GM23248 (cell line): ENCODE measurements around the gene EGFR. TPM values are rescaled to one million over a fixed set of nuclear protein-coding genes. Genes with fewer than 3 reads are reported as not detected.

ENCODE experiments used
- DNase-seq: peaks from one replicate; pipeline ENCODE4 v3.0.0-alpha.2; 2015
- H2AFZ ChIP-seq: fragments of 200-600 bp; sonication (generic); 2 replicates; pipeline ENCODE4 v1.6.1; 2016; ENCODE audit warnings: antibody characterized with exemption
- H3F3A ChIP-seq: fragments of 200-600 bp; sonication (generic); 2 replicates; pipeline ENCODE4 v1.6.1; 2016; ENCODE audit warnings: mild to moderate bottlenecking, antibody characterized with exemption, mixed run types; ENCODE audit not compliant: insufficient read depth
- H3K27ac ChIP-seq: fragments of 200-600 bp; sonication (generic); 2 replicates; pipeline ENCODE4 v1.5.1; 2016; ENCODE audit warnings: mild to moderate bottlenecking
- H3K27me3 ChIP-seq: fragments of 200-600 bp; sonication (generic); replicated peaks from 2 replicates; pipeline ENCODE4 v1.6.1; 2016; ENCODE audit warnings: mild to moderate bottlenecking; ENCODE audit not compliant: insufficient read depth
- H3K36me3 ChIP-seq: fragments of 200-600 bp; sonication (generic); 2 replicates; pipeline ENCODE4 v1.6.1; 2016; ENCODE audit warnings: low read depth, mild to moderate bottlenecking
- H3K4me1 ChIP-seq: fragments of 200-600 bp; sonication (generic); 2 replicates; pipeline ENCODE4 v1.6.1; 2016; ENCODE audit warnings: mild to moderate bottlenecking; ENCODE audit not compliant: insufficient read depth
- H3K4me2 ChIP-seq: fragments of 200-600 bp; sonication (generic); one replicate; pipeline ENCODE4 v1.6.1; 2016; ENCODE audit warnings: mild to moderate bottlenecking; ENCODE audit not compliant: unreplicated experiment
- H3K4me3 ChIP-seq: fragments of 200-600 bp; sonication (generic); 2 replicates; pipeline ENCODE4 v1.5.1; 2016; ENCODE audit warnings: mild to moderate bottlenecking
- H3K79me2 ChIP-seq: fragments of 200-600 bp; sonication (generic); 2 replicates; pipeline ENCODE4 v1.6.1; 2016; ENCODE audit warnings: mild to moderate bottlenecking; ENCODE audit not compliant: insufficient read depth
- H3K9ac ChIP-seq: fragments of 200-600 bp; sonication (generic); 2 replicates; pipeline ENCODE4 v1.6.1; 2016; ENCODE audit warnings: mild to moderate bottlenecking
- H3K9me2 ChIP-seq: fragments of 200-600 bp; sonication (generic); 2 replicates; pipeline ENCODE4 v1.6.1; 2016; ENCODE audit warnings: mixed run types, mild to moderate bottlenecking, moderate library complexity; ENCODE audit not compliant: insufficient read depth
- H3K9me3 ChIP-seq: fragments of 200-600 bp; sonication (generic); one replicate; pipeline ENCODE4 v1.6.1; 2017; ENCODE audit warnings: low read depth
- H4K20me1 ChIP-seq: fragments of 200-600 bp; sonication (generic); 2 replicates; pipeline ENCODE4 v1.6.0; 2016; ENCODE audit not compliant: insufficient read depth
- EZH2 ChIP-seq: fragments of 200-600 bp; sonication (generic); IDR thresholded peaks from 2 replicates; pipeline ENCODE4 v1.6.1; 2018; ENCODE audit warnings: antibody characterized with exemption, mild to moderate bottlenecking; ENCODE audit not compliant: insufficient read depth, poor library complexity, severe bottlenecking
- EZH2phosphoT487 ChIP-seq: fragments of 200-600 bp; sonication (generic); IDR thresholded peaks from 2 replicates; pipeline ENCODE4 v1.6.1; 2018; ENCODE audit warnings: antibody characterized with exemption, moderate library complexity, mild to moderate bottlenecking, low read depth; ENCODE audit not compliant: insufficient read depth
- WGBS, 2 experiments: methylation state at CpG; one replicate each; pipeline ENCODE4 v1.1.6; 2015 to 2017; ENCODE audit warnings: low lambda C conversion rate in 2 of 2, low coverage in 1 of 2; ENCODE audit errors: missing lambda C conversion rate in 2 of 2; 5-methylcytosine and 5-hydroxymethylcytosine counted together
- in situ Hi-C: fragments of 300-500 bp; cut with MboI; formaldehyde crosslinking; loops from 2 replicates; pipeline ENCODE4 v1.15.0; 2020
- polyA plus RNA-seq: library from polyadenylated mRNA; unstranded; fragments of >200 nt; fragmentation: Nextera tagmentation; extraction: Ambion mirVana; gene quantifications from 2 replicates; pipeline ENCODE4 v1.2.1, GENCODE V29; 2016
- total RNA-seq: library from RNA; depleted of rRNA; stranded (reverse); fragments of >200 nt; shearing (Covaris generic); gene quantifications from 2 replicates; pipeline ENCODE4 v1.2.3, GENCODE V29; 2014

The EGFR gene
- total and polyA plus RNA-seq, 2 experiments from 2014 or later, result 48.7 to 53.5 TPM

DNA sequence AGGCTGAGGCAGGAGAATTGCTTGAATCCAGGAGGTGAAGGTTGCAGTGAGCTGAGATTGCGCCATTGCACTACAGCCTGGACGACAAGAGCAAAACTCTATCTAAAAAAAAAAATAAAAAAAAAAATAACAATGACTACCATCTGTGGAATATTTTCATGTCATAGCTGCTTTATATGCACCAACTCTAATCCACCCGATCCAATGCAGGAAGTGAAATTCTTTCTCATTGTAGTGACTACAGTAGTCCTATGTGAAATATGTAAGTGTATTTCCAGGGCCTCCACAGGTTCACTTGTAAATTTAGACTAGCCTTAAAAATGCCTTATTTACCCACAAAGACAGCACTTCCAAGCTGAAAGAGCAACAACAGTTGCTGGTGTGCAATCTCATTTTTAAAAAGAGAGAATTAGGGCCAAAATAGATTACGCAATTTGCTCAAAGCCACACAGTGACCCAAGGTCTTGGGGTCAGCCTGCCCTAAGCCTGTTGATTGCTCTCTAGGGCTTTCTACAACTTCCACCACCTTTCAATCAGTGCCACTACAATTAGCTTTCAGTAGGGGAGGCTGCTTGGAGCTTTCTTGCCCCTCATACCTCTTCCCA is 25.8 kb upstream of the EGFR start:
- in situ Hi-C loops, result no loop called here
- TF ChIP-seq EZH2phosphoT487 (no peak), EZH2 (no peak)

DNA sequence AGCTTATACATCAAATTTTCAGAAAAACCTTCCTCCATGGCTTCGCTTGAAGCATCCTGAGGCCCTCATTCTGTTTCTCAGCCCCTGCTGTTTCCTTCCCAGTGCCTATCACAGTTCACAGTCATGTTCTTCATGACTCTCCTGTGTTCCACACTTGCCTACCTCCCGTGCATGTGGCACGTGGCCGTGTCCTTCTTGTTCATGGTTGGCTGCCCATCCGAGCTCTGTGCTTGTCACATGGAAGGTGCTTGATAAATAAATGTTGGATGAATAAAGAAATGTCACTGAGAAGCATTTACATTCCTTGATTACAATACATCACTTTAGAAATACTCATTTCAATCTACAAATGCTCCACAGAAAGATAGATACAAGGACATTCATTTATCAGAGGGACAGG is 23.7 kb upstream of the EGFR start:
- Histone ChIP-seq H4K20me1 (no peaks in the 10 kb centered on the region), H3K4me1 (peaks cover 16% of the 10 kb centered on the region), H3K27ac (peak overlapping the region; percentile 47; the same call in 1 of the 2 replicates), H3K27me3 (no peaks in the 10 kb centered on the region), H3K4me3 (no peak overlapping the region), H3K79me2 (no peaks in the 10 kb centered on the region), H3F3A (peaks cover 38% of the 10 kb centered on the region), H2AFZ (no peak overlapping the region), H3K9ac (no peak overlapping the region), H3K4me2 (peak overlapping the region; percentile 56), H3K36me3 (no peaks in the 10 kb centered on the region), H3K9me2 (no peaks in the 10 kb centered on the region), H3K9me3 (no peaks in the 10 kb centered on the region)
- 98 to 100% methylated on average over 5 of the region's 5 CpGs for WGBS, 2 experiments
- no peak for TF ChIP-seq EZH2
- no peak for TF ChIP-seq EZH2phosphoT487
- in situ Hi-C loops, result no loop called here
- no peak for DNase-seq

More for the DNA sequence above, 25.8 kb upstream of the EGFR start:
- DNase-seq, result peak; percentile 11
- no peaks in the 10 kb centered on the region; the same call in 1 of the 2 replicates for H3K9me2 ChIP-seq
- no peak overlapping the region for H2AFZ ChIP-seq
- H3K27ac ChIP-seq, result no peak overlapping the region
- H3K4me1 ChIP-seq, result peaks cover 21% of the 10 kb centered on the region
- H3K9ac ChIP-seq, result no peak overlapping the region
- H3K79me2 ChIP-seq, result no peaks in the 10 kb centered on the region
- peaks cover 37% of the 10 kb centered on the region for H3F3A ChIP-seq
- H3K36me3 ChIP-seq, result no peaks in the 10 kb centered on the region
- H3K9me3 ChIP-seq, result no peaks in the 10 kb centered on the region
- WGBS, 2 experiments, result 76 to 79% methylated on average over 4 of the region's 4 CpGs
- no peaks in the 10 kb centered on the region for H4K20me1 ChIP-seq
- no peaks in the 10 kb centered on the region for H3K27me3 ChIP-seq
- H3K4me2 ChIP-seq, result no peak overlapping the region
- H3K4me3 ChIP-seq, result no peak overlapping the region

DNA sequence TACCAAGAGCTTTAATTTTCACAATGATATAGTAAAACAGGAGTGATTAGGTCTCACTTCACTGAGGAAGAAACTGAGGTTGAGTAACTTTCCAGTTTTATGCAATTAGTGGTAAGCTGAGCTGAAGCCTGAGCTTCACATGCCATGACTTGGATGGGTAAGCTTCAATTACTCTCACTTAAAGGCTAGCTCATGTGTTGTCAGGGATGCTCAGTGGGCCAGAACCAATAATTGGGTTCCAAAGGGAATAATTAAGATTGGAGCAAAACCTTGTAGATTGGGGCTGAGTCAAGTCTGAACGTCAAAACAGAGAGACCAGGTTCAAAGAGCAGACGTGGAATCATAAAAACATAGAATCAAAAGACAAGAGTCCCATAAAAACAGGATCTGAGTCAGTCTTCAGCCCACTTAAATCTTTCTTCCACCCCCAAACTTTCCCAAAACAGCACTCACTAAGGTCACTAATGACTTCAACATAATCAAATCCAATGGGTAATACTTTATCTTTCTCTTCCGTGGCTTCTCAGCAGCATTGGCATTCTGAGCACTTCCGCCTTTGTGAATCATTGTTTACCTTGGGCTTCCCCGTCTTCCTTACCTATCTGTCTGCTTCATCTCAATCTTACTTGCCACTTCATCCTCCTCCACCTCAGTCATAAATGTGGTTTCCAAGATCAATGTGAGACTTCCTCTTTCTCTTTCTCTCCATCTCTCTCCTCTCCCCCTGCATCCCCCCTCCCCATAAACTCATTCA is 23.0 kb upstream of the EGFR start:
- Histone ChIP-seq H2AFZ (0 out of 2 replicates have a peak overlapping the region, but pooled peaks have one; percentile 34), H3K27me3 (no peaks in the 10 kb centered on the region), H4K20me1 (no peaks in the 10 kb centered on the region), H3K9ac (no peak overlapping the region), H3F3A (peaks cover 38% of the 10 kb centered on the region), H3K79me2 (no peaks in the 10 kb centered on the region), H3K36me3 (no peaks in the 10 kb centered on the region), H3K27ac (peak overlapping the region; percentile 47), H3K4me3 (peak overlapping the region; percentile 37), H3K9me2 (no peaks in the 10 kb centered on the region), H3K9me3 (no peaks in the 10 kb centered on the region), H3K4me1 (peaks cover 16% of the 10 kb centered on the region), H3K4me2 (peak overlapping the region; percentile 56)
- in situ Hi-C loops, result no loop called here
- WGBS, 2 experiments, result 1 to 2% methylated on average over 5 of the region's 5 CpGs
- DNase-seq, result peak; percentile 61
- no peak for TF ChIP-seq EZH2
- no peak for TF ChIP-seq EZH2phosphoT487

DNA sequence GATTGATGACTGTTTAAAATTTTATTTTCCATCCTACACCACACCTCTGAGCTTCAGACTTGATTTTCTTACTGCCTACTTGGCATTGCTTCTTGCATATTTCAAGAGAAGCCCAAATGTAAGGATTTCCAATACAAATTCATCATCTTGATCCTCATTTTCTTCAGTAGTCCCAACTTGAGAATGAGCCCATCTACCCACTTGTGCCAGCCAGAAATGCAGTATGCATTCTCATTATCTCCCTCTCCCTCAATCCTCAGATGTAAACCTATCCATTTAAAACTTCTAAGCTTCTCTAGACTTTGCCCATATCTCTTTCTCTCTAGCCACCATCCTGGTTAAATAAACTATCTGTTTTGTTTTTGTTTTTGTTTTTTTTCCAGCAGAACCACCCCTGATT is 22.4 kb upstream of the EGFR start:
- Histone ChIP-seq H3K27ac (peak overlapping the region; percentile 47; the same call in 1 of the 2 replicates), H3K4me2 (peak overlapping the region; percentile 56)

More for the DNA sequence above, 22.4 kb upstream of the EGFR start:
- DNase-seq, result peak; percentile 8
- Histone ChIP-seq H3K4me3 (no peak overlapping the region), H3K27me3 (no peaks in the 10 kb centered on the region), H3K9ac (no peak overlapping the region), H3K9me2 (no peaks in the 10 kb centered on the region), H3K36me3 (no peaks in the 10 kb centered on the region), H3F3A (peaks cover 38% of the 10 kb centered on the region), H4K20me1 (no peaks in the 10 kb centered on the region), H3K4me1 (peaks cover 16% of the 10 kb centered on the region), H3K79me2 (no peaks in the 10 kb centered on the region), H3K9me3 (no peaks in the 10 kb centered on the region), H2AFZ (no peak overlapping the region)
- in situ Hi-C loops, result no loop called here
- TF ChIP-seq EZH2phosphoT487 (no peak), EZH2 (no peak)
